Mammary epithelial cell (primary cell): ENCODE data around the gene NR3C2.

ENCODE experiments used
- EZH2 ChIP-seq: IDR thresholded peaks from 2 replicates; pipeline ENCODE4 v1.6.1; 2012; ENCODE audit warnings: low read length, inconsistent platforms, borderline replicate concordance
- TF ChIP-seq, protein P1 (sequence below), 2 donors: IDR thresholded peaks in 1 of 2; conservative IDR thresholded peaks in 1 of 2; 2 replicates each; pipeline ENCODE4 v1.5.1; 2011 to 2012; ENCODE audit warnings: inconsistent platforms in 2 of 2, low read length in 2 of 2, mild to moderate bottlenecking in 2 of 2, control low read depth in 1 of 2, low read depth in 1 of 2; ENCODE audit not compliant: insufficient read depth in 1 of 2; ENCODE audit errors: extremely low read depth in 1 of 2

DNA sequence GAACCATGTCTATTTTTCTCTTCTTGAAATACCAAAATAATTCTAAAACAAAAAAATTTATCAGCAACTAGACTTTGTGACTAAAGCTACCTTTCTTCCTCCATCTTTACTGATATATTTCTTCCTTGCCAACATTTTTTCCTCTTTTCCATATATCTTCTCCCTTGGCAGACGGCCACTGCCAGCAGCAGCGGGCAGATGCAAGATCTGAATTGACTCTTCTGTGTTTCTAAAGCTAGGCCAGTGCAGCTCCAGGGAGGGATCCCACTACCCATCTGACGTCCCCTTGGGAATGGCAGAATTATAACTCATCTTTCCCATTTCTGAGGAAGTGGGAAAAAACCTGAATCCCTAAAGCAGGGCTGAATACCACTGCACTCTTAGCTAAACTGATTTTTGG lies 206.4 kb downstream of the NR3C2 start:
- TF ChIP-seq, protein P1, sequence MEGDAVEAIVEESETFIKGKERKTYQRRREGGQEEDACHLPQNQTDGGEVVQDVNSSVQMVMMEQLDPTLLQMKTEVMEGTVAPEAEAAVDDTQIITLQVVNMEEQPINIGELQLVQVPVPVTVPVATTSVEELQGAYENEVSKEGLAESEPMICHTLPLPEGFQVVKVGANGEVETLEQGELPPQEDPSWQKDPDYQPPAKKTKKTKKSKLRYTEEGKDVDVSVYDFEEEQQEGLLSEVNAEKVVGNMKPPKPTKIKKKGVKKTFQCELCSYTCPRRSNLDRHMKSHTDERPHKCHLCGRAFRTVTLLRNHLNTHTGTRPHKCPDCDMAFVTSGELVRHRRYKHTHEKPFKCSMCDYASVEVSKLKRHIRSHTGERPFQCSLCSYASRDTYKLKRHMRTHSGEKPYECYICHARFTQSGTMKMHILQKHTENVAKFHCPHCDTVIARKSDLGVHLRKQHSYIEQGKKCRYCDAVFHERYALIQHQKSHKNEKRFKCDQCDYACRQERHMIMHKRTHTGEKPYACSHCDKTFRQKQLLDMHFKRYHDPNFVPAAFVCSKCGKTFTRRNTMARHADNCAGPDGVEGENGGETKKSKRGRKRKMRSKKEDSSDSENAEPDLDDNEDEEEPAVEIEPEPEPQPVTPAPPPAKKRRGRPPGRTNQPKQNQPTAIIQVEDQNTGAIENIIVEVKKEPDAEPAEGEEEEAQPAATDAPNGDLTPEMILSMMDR (conservative IDR thresholded peaks at IDR 0.05 in 1 of 2, IDR thresholded peaks at IDR 0.05 in 1 of 2; ENCODE audit: extremely low read depth in 1 of 2, insufficient read depth in 1 of 2, low read depth in 1 of 2, low read length in 2 of 2): no peak
- no peak for TF ChIP-seq EZH2
